ENCODE data around the gene PPP1R9A.

PPP1R9A gene

DNA sequence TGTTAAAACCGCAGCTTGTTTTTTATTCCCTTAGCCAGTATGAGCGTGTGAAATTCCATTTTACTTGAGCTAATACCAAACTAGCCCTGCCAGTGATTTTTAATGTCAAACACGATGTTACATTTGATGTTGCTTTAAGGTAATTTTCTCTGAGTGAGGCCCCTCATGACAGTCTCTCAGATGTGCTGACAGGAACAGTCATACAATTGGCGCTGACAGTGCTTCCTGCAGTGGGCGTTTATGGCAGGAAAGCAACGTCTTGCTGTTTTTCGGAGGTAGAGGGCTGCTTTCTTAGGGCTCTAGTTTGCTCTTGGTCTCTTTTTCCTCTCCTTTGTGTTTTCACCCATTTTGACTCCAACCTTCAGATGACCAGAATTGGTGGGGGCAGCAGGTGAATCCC, 397.6 kb downstream of the PPP1R9A start:
- TF ChIP-seq, protein P1, sequence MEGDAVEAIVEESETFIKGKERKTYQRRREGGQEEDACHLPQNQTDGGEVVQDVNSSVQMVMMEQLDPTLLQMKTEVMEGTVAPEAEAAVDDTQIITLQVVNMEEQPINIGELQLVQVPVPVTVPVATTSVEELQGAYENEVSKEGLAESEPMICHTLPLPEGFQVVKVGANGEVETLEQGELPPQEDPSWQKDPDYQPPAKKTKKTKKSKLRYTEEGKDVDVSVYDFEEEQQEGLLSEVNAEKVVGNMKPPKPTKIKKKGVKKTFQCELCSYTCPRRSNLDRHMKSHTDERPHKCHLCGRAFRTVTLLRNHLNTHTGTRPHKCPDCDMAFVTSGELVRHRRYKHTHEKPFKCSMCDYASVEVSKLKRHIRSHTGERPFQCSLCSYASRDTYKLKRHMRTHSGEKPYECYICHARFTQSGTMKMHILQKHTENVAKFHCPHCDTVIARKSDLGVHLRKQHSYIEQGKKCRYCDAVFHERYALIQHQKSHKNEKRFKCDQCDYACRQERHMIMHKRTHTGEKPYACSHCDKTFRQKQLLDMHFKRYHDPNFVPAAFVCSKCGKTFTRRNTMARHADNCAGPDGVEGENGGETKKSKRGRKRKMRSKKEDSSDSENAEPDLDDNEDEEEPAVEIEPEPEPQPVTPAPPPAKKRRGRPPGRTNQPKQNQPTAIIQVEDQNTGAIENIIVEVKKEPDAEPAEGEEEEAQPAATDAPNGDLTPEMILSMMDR (IDR thresholded peaks at IDR 0.05; ENCODE audit: insufficient read depth, low read depth, low read length, missing control alignments) = no peak
- DNase-seq (ENCODE audit: low read depth) = no peak

DNA sequence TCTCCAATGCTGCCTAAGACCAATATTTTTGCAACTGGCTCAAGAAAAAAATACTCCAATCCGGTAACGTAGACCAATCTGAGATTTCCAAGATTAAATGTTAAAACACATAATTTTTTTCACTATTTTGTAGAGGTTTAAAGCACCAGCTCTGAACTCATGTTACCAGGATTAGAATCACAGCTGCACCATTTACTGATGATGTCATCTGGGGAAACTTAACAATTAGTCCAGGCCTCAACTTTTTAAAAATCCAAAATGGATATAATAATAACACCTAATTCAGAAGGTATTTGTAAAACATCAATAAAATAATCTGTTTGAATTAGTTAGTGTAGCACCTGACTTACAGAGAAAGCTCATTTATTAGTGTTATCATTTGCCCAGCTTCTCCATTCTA, 402.6 kb downstream of the PPP1R9A start:
- TF ChIP-seq, protein P1 (IDR thresholded peaks at IDR 0.05; ENCODE audit: insufficient read depth, low read depth, low read length, missing control alignments) = no peak
- no peak for DNase-seq (ENCODE audit: low read depth)

More for the DNA sequence above, 397.6 kb downstream of the PPP1R9A start:
- no peak overlapping the region for H3K4me3 ChIP-seq (ENCODE audit: low read depth, low read length)

DNA sequence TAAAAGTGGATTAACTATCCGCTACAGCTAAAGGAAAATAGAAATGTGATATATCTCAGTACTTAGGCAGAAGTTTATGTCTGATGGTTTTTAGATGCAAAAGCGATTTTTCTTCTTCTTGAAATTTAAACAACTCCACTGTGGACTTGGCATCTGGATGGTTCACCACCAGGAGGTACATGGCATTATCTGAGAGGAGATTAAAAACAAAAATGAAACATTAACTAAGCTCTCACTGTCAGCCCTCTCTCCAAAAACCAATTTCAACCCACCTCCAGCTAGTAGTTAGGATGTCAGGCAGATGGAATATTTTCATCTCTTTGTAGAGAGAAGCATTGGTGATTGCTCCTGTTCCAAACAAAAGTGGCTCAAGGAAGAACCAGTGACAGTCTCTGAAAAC, 404.0 kb downstream of the PPP1R9A start:
- no peak overlapping the region for H3K4me3 ChIP-seq (ENCODE audit: low read depth, low read length)
- TF ChIP-seq, protein P1 (IDR thresholded peaks at IDR 0.05; ENCODE audit: insufficient read depth, low read depth, low read length, missing control alignments) = no peak
- no peak for DNase-seq (ENCODE audit: low read depth)

More for the DNA sequence above, 402.6 kb downstream of the PPP1R9A start:
- no peak overlapping the region for H3K4me3 ChIP-seq (ENCODE audit: low read depth, low read length)

DNA sequence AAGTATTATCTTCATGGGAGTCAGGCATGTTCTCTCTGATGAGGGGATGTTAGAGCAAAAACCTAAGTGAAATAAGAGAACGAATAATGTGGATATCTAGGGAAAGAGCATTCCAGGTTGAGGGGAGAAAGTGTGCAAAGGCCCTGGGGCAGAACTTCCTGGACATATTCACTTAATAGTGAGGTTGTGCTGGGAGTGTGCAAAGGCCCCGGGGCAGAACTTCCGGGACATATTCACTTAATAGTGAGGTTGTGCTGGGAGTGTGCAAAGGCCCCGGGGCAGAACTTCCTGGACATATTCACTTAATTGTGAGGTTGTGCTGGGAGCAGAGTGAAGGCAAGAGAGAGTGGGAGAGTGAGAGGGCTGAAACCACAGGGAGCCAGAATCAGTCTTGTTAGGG, 405.2 kb downstream of the PPP1R9A start:
- H3K4me3 ChIP-seq (ENCODE audit: low read depth, low read length) = no peak overlapping the region
- no peak for DNase-seq (ENCODE audit: low read depth)
- TF ChIP-seq, protein P1 (IDR thresholded peaks at IDR 0.05; ENCODE audit: insufficient read depth, low read depth, low read length, missing control alignments) = no peak

DNA sequence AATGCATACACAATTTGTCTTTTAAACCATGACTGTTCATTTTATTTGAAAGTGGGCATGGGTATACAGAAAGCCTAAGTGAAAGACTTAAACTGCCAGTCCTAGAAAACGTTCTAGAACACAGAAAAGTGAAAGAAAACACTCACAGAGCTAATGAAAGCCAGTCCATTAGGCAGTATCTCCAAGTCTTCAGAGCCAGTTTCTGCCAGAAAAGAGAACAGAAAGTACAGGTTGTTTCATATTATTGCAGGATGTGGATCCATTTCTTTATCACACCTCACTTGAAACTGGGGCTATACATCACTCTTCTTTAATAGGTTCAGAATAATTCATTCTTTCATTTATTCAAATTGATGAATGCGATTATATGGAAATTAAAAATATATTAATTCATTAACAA, 409.2 kb downstream of the PPP1R9A start:
- peak; percentile 35 for DNase-seq (ENCODE audit: low read depth)
- TF ChIP-seq, protein P1 (IDR thresholded peaks at IDR 0.05; ENCODE audit: insufficient read depth, low read depth, low read length, missing control alignments) = no peak
- no peak overlapping the region for H3K4me3 ChIP-seq (ENCODE audit: low read depth, low read length)

DNA sequence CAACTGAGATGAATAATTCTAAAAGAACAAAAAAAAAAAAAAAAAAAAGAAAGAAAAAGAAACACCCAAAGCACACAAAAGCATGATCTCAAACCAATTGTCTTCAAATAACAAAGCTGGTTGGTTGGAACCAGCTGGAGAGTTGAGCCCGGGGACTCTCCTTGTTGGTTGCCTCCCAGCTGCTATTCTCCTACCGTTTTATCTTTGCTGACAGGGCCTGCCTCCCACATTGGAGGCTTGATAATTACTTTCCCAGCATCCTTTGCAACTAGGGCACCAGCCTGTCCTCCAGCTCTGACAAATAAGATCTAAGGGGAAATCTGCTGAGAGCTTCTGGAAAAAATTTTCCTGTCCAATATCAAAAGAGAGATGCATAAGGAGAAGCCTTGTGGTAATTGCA, 410.2 kb downstream of the PPP1R9A start:
- no peak for DNase-seq (ENCODE audit: low read depth)
- H3K4me3 ChIP-seq (ENCODE audit: low read depth, low read length) = no peak overlapping the region
- TF ChIP-seq, protein P1 (IDR thresholded peaks at IDR 0.05; ENCODE audit: insufficient read depth, low read depth, low read length, missing control alignments) = no peak

DNA sequence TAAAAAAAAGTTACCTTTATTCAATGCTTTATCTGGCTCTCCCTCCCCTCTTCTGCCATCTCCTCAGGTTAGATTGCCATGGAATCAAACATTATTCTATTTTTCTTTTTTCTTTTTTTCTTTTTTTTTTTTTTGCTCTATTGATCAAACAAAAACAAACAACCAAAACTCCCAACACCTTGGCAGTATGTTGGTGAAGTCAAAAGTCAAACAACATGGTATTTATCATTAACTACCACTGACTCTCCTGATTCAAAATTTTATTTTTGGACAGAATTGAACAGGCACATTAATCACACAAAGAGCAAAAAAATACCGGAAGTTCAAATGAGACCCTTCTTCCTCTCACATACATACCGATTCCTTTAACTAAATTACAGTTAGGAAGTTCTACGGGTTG, 410.6 kb downstream of the PPP1R9A start:
- H3K4me3 ChIP-seq (ENCODE audit: low read depth, low read length) = no peak overlapping the region
- TF ChIP-seq, protein P1 (IDR thresholded peaks at IDR 0.05; ENCODE audit: insufficient read depth, low read depth, low read length, missing control alignments) = no peak
- DNase-seq (ENCODE audit: low read depth) = no peak

All from GM12865 (cell line).